ENCODE measurements around the gene CTBP2.
"Not testable (repeated sequence)": the region's sequence is repeated elsewhere in the genome, so short reads cannot be mapped to it uniquely, and the experiment has no call there.

GRCh38 chr10:125179107-125179506 is 18.7 kb upstream of the CTBP2 start:
- TF ChIP-seq CTCF, POLR2A, POLR2AphosphoS5, EP300 (IDR thresholded peaks at IDR 0.05): not testable (repeated sequence)

Measured in gastroesophageal sphincter (tissue), 3 donors.